Skeletal muscle tissue (tissue), 4 donors: ENCODE data around the gene MYLK4. TPM values are rescaled to one million over a fixed set of nuclear protein-coding genes. Genes with fewer than 3 reads are reported as not detected.

ENCODE experiments used
- H3K27ac ChIP-seq: one replicate; pipeline ENCODE4 v1.7.0; 2013; ENCODE audit warnings: mild to moderate bottlenecking, low read depth, low read length, inconsistent platforms
- H3K27me3 ChIP-seq, 3 donors: one replicate each; pipeline ENCODE4 v1.7.0; 2013; ENCODE audit warnings: low read length in 3 of 3; ENCODE audit not compliant: control insufficient read depth in 3 of 3, insufficient read depth in 3 of 3
- H3K36me3 ChIP-seq, 3 donors: one replicate each; pipeline ENCODE4 v1.7.0; 2013; ENCODE audit warnings: low read length in 3 of 3; ENCODE audit not compliant: control insufficient read depth in 3 of 3, insufficient read depth in 3 of 3
- H3K4me1 ChIP-seq, 3 donors: one replicate each; pipeline ENCODE4 v1.7.0; 2013; ENCODE audit warnings: low read length in 3 of 3, mild to moderate bottlenecking in 3 of 3; ENCODE audit not compliant: control insufficient read depth in 3 of 3, insufficient read depth in 3 of 3
- H3K4me3 ChIP-seq, 3 donors: one replicate each; pipeline ENCODE4 v1.7.0; 2013; ENCODE audit warnings: low read length in 3 of 3
- H3K9ac ChIP-seq, 3 donors: one replicate each; pipeline ENCODE4 v1.7.0; 2013; ENCODE audit warnings: low read length in 3 of 3, mild to moderate bottlenecking in 3 of 3, moderate library complexity in 2 of 3, low read depth in 1 of 3
- H3K9me3 ChIP-seq, 3 donors: one replicate each; pipeline ENCODE4 v1.7.0; 2013; ENCODE audit warnings: low read length in 3 of 3; ENCODE audit not compliant: control insufficient read depth in 3 of 3
- total RNA-seq: library from RNA; depleted of rRNA; stranded (reverse); fragments of >200 nt; gene quantifications from one replicate; pipeline ENCODE4 v1.2.3, GENCODE V29; 2014
- donor health status: Osteomylitis.

The MYLK4 gene
- 5.7 TPM for total RNA-seq

GRCh38 chr6:2750832-2751231, at the start of gene MYLK4:
TSS of gene MYLK4 (minus strand) at chr6:2750922. CDS start at chr6:2749294, 1,628 bp downstream.
- peaks cover 3 to 24% (median 14%) of the 10 kb centered on the region in 3 donors for H3K4me1 ChIP-seq
- H3K9ac ChIP-seq = peak within 1 kb of the TSS in 1 of 3 donors; percentile 46
- H3K4me3 ChIP-seq = peak within 1 kb of the TSS; percentile 30 to 61 (median 53)
- no peaks in the 10 kb centered on the region for H3K36me3 ChIP-seq
- H3K9me3 ChIP-seq = no peaks in the 10 kb centered on the region
- no peaks in the 10 kb centered on the region for H3K27me3 ChIP-seq
- H3K27ac ChIP-seq = no peak within 1 kb of the TSS

- peaks cover 4 to 13% (median 7%) of the 10 kb centered on the region in 3 donors for H3K4me1 ChIP-seq
- H3K9ac ChIP-seq = no peak overlapping the region
- no peak overlapping the region for H3K27ac ChIP-seq
- peaks cover 0 to 4% (median 0%) of the 10 kb centered on the region in 3 donors for H3K36me3 ChIP-seq
- H3K4me3 ChIP-seq = no peak overlapping the region
- H3K27me3 ChIP-seq = no peaks in the 10 kb centered on the region
- H3K9me3 ChIP-seq = no peaks in the 10 kb centered on the region
Measured at GRCh38 chr6:2799936-2800527, 49.3 kb upstream of the MYLK4 start.

GRCh38 chr6:2798586-2799134, 47.9 kb upstream of the MYLK4 start:
- Histone ChIP-seq H3K4me3 (no peak overlapping the region), H3K9me3 (no peaks in the 10 kb centered on the region), H3K4me1 (peaks cover 4 to 17% (median 10%) of the 10 kb centered on the region in 3 donors), H3K27me3 (no peaks in the 10 kb centered on the region), H3K27ac (no peak overlapping the region), H3K9ac (no peak overlapping the region), H3K36me3 (peaks cover 0 to 2% (median 0%) of the 10 kb centered on the region in 3 donors)

GRCh38 chr6:2797564-2798031, 46.9 kb upstream of the MYLK4 start:
- H3K27me3 ChIP-seq = no peaks in the 10 kb centered on the region
- H3K9me3 ChIP-seq = no peaks in the 10 kb centered on the region
- peaks cover 4 to 26% (median 10%) of the 10 kb centered on the region in 3 donors for H3K4me1 ChIP-seq
- no peak overlapping the region for H3K27ac ChIP-seq
- peak overlapping the region in 1 of 3 donors; percentile 25 for H3K9ac ChIP-seq
- no peak overlapping the region for H3K4me3 ChIP-seq
- peaks cover 0 to 2% (median 0%) of the 10 kb centered on the region in 3 donors for H3K36me3 ChIP-seq

DNA sequence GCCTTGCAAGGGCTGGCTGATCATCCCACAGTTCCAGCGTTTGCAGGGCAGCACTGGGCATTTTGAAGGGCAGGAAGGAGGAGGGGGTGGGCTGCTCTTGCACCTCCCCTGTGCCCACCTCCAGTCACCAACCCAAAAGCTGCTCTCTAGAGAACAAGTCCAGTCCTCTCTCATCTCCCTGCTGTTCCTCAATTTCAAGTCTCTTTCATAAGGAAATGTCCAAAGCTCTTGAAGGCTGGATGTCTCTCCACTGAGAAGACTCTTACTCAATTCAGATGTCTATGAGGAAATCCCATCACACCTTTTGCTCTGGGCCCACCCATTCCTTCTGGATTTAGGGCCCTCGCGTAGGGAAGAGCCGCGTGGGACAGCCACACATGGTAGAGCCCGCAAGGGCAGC, 46.1 kb upstream of the MYLK4 start:
- no peak overlapping the region for H3K9ac ChIP-seq
- peaks cover 0 to 2% (median 0%) of the 10 kb centered on the region in 3 donors for H3K36me3 ChIP-seq
- no peak overlapping the region for H3K27ac ChIP-seq
- peaks cover 4 to 28% (median 10%) of the 10 kb centered on the region in 3 donors for H3K4me1 ChIP-seq
- H3K9me3 ChIP-seq = no peaks in the 10 kb centered on the region
- no peaks in the 10 kb centered on the region for H3K27me3 ChIP-seq
- no peak overlapping the region for H3K4me3 ChIP-seq

- no peak overlapping the region for H3K9ac ChIP-seq
- H3K27ac ChIP-seq = no peak overlapping the region
- no peak overlapping the region for H3K4me3 ChIP-seq
- no peaks in the 10 kb centered on the region for H3K27me3 ChIP-seq
- peaks cover 4 to 32% (median 14%) of the 10 kb centered on the region in 3 donors for H3K4me1 ChIP-seq
- H3K36me3 ChIP-seq = peaks cover 0 to 2% (median 0%) of the 10 kb centered on the region in 3 donors
- no peaks in the 10 kb centered on the region for H3K9me3 ChIP-seq
Measured at GRCh38 chr6:2795956-2796355, 45.2 kb upstream of the MYLK4 start.

DNA sequence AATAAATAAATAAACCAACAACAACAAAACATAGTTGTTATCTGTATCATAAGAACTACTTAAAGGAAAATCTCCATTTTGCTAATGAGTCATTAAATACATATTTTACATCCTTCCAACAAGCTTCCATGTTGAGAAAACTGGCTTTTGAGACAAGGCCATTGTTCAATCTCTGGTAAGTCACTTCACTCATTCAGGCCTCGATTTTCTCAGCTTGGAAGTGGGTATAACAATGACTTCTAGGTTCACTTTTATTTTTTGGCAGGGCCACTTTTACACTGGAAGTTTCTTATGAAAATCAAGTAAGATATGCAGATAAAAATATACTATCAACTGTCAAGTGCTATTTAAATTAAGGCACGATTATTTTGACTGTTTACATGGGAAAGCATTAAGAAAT, 44.4 kb upstream of the MYLK4 start:
- Histone ChIP-seq H3K27ac (no peak overlapping the region), H3K36me3 (peaks cover 0 to 2% (median 0%) of the 10 kb centered on the region in 3 donors), H3K4me1 (peaks cover 11 to 36% (median 22%) of the 10 kb centered on the region in 3 donors), H3K27me3 (no peaks in the 10 kb centered on the region), H3K4me3 (no peak overlapping the region), H3K9ac (no peak overlapping the region), H3K9me3 (no peaks in the 10 kb centered on the region)

GRCh38 chr6:2794171-2794730, 43.5 kb upstream of the MYLK4 start:
- Histone ChIP-seq H3K4me3 (no peak overlapping the region), H3K27ac (no peak overlapping the region), H3K27me3 (no peaks in the 10 kb centered on the region), H3K36me3 (peaks cover 0 to 2% (median 0%) of the 10 kb centered on the region in 3 donors), H3K4me1 (peaks cover 11 to 28% (median 26%) of the 10 kb centered on the region in 3 donors), H3K9me3 (no peaks in the 10 kb centered on the region), H3K9ac (no peak overlapping the region)

DNA sequence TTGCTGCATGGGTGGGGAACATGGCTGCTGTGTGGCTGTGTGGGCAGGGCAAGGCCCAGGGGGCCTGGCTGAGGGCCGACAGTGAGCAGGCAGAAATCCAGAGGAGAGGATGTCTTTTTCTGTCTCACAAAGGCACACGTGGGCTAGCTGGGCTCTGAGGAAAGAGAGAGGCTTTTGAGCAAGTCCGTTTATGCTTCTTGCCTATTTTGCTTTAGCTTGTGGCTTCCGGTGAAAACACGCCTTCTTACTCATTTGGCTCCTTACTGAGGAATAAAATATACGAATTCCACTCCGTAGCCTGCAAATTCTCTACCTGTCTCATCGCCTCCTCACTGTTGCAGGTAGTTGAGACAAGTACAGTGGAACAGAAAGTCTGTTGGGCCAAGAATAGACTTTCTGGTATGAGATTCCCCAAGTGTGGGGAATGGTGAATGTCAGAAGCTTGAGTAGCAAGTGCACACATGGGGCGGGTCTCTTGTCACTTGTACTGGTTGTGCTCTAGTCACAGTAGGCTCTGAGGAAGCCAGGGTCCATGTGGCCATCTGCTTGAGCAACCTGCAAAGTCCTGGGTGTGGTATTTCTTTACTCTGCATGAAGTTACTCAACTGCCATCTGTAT, 42.9 kb upstream of the MYLK4 start:
- Histone ChIP-seq H3K36me3 (peaks cover 0 to 2% (median 0%) of the 10 kb centered on the region in 3 donors), H3K27ac (no peak overlapping the region), H3K27me3 (no peaks in the 10 kb centered on the region), H3K4me3 (no peak overlapping the region), H3K9me3 (no peaks in the 10 kb centered on the region), H3K4me1 (peaks cover 11 to 28% (median 26%) of the 10 kb centered on the region in 3 donors), H3K9ac (peak overlapping the region in 1 of 3 donors; percentile 20)
